Astrocyte (in vitro differentiated cells and primary cell): Measurements from ENCODE around the gene MCTP2.

Source experiments
- CTCF ChIP-seq: IDR thresholded peaks from 2 replicates; pipeline ENCODE4 v1.5.1; 2011; ENCODE audit warnings: low read depth, mild to moderate bottlenecking, inconsistent platforms, low read length, moderate library complexity; ENCODE audit not compliant: insufficient read depth
- EZH2 ChIP-seq: IDR thresholded peaks from 2 replicates; pipeline ENCODE4 v1.6.1; 2012; ENCODE audit warnings: mild to moderate bottlenecking, low read length, inconsistent platforms; ENCODE audit not compliant: insufficient read depth

GRCh38 chr15:94252223-94252766, 20.9 kb downstream of the MCTP2 start:
- no peak for TF ChIP-seq CTCF
- no peak for TF ChIP-seq EZH2
